Measurements from ENCODE around the gene USP38. TPM values are rescaled to one million over a fixed set of nuclear protein-coding genes. Genes with fewer than 3 reads are reported as not detected.
A peak's percentile ranks its signal among the peaks of the same experiment; 100 is the strongest.

Gene USP38
- polyA plus RNA-seq, 1 of the 3 experiments (the other 2 are of a cell fraction), result 4.3 TPM

DNA sequence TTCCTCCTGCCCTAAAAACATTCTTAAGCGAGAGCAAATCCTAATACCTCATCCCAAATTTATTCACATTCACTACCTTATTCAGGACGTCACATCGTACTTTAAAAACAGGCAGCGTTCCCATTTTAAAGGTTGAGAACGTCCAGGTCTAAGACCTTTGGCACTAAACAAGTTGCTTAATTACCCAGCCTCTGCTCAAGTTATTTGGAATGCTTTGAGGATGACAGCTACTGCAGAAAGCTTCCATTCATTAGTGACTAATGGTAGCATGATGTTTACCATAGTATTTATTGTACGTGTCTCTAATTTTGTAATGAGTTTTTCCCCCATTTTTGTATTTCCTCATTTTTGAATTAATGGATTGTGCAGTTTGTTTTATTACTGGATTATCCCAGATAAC lies 1.5 kb downstream of the USP38 start (continued):
- TF ChIP-seq MXI1 (IDR thresholded peaks at IDR 0.05; ENCODE audit: low read depth, low read length) (no peak), JUND (IDR thresholded peaks at IDR 0.05) (no peak), TEAD4 (IDR thresholded peaks at IDR 0.05; ENCODE audit: borderline replicate concordance, insufficient read depth) (no peak)

DNA sequence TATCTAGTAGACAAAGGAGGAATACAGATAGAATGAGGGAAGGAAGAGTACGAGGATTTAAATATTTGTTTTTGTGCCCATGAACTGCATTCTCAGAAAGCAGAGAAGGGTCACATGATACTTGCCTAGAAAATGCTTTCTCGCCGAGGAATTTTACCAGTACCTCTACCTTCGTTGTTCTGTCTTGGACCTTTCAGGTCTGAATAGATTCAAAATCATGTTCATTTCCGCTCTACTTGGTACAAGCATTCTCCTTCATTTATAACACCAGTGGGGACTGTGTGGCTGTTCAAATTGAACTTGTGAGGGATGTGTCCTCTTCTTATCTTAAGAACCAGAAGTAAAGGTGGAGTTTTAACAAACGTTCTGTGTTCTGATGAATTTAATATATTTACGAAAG lies 1.9 kb downstream of the USP38 start:
- H3K9me3 ChIP-seq, result no peaks in the 10 kb centered on the region
- peak overlapping the region; percentile 95 for H3K4me2 ChIP-seq
- H3K9ac ChIP-seq, result peak overlapping the region; percentile 84; the same call in 1 of the 2 replicates
- H3F3A ChIP-seq (replicated peaks; ENCODE audit: insufficient read depth), result peaks cover 11% of the 10 kb centered on the region
- peaks cover 83% of the 10 kb centered on the region for H3K79me2 ChIP-seq (ENCODE audit: insufficient read depth)
- H3K9me2 ChIP-seq, result no peaks in the 10 kb centered on the region
- DNase-seq, result no peak
- POLR2A ChIA-PET, result no interaction called here
- peaks cover 17 to 25% of the 10 kb centered on the region in 2 experiments; a peak in 3 of 4 replicates for H3K4me1 ChIP-seq (ENCODE audit: control insufficient read depth in 1 of 2, insufficient read depth in 2 of 2, low read depth in 1 of 2, low read length in 1 of 2)
- H3K27ac ChIP-seq (ENCODE audit: low read depth in 2 of 2, low read length in 1 of 2), result peak overlapping the region; percentile 34 to 92; a peak in 2 of 4 replicates
- TF ChIP-seq MEF2A (IDR thresholded peaks at IDR 0.05; ENCODE audit: borderline replicate concordance, low read depth) (no peak), POLR2AphosphoS5 (IDR thresholded peaks at IDR 0.05; ENCODE audit: low read depth, low read length) (no peak), MXI1 (IDR thresholded peaks at IDR 0.05; ENCODE audit: low read depth, low read length) (no peak), TAF1 (IDR thresholded peaks at IDR 0.05; ENCODE audit: borderline replicate concordance, low read depth, low read length) (no peak), FOSL2 (IDR thresholded peaks at IDR 0.05; ENCODE audit: borderline replicate concordance, low read depth) (no peak), FOXM1 (IDR thresholded peaks at IDR 0.05; ENCODE audit: low read depth) (no peak), EP300 (IDR thresholded peaks at IDR 0.05; ENCODE audit: borderline replicate concordance in 1 of 2, low read depth in 1 of 2, low read length in 1 of 2) (no peak), GABPA (IDR thresholded peaks at IDR 0.05; ENCODE audit: low read depth) (no peak), ELF1 (IDR thresholded peaks at IDR 0.05) (no peak)
- TF ChIP-seq, protein P1, sequence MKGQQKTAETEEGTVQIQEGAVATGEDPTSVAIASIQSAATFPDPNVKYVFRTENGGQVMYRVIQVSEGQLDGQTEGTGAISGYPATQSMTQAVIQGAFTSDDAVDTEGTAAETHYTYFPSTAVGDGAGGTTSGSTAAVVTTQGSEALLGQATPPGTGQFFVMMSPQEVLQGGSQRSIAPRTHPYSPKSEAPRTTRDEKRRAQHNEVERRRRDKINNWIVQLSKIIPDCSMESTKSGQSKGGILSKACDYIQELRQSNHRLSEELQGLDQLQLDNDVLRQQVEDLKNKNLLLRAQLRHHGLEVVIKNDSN (IDR thresholded peaks at IDR 0.05; ENCODE audit: borderline replicate concordance, low read depth), result no peak
- CTCF ChIA-PET, result no interaction called here
- H2AFZ ChIP-seq (ENCODE audit: low read depth), result no peak overlapping the region
- H3K27me3 ChIP-seq (ENCODE audit: insufficient read depth), result no peaks in the 10 kb centered on the region
- peaks cover 37% of the 10 kb centered on the region for H4K20me1 ChIP-seq (ENCODE audit: insufficient read depth)
- peak overlapping the region; percentile 90 to 94 for H3K4me3 ChIP-seq (ENCODE audit: low read depth in 2 of 2, low read length in 1 of 2)
- WGBS (ENCODE audit: low lambda C conversion rate), result 5% methylated on average over 7 of the region's 7 CpGs
- H3K36me3 ChIP-seq (replicated peaks in 1 of 2; ENCODE audit: control insufficient read depth in 1 of 2, insufficient read depth in 2 of 2, low read length in 1 of 2), result peaks cover 32 to 38% of the 10 kb centered on the region in 2 experiments

DNA sequence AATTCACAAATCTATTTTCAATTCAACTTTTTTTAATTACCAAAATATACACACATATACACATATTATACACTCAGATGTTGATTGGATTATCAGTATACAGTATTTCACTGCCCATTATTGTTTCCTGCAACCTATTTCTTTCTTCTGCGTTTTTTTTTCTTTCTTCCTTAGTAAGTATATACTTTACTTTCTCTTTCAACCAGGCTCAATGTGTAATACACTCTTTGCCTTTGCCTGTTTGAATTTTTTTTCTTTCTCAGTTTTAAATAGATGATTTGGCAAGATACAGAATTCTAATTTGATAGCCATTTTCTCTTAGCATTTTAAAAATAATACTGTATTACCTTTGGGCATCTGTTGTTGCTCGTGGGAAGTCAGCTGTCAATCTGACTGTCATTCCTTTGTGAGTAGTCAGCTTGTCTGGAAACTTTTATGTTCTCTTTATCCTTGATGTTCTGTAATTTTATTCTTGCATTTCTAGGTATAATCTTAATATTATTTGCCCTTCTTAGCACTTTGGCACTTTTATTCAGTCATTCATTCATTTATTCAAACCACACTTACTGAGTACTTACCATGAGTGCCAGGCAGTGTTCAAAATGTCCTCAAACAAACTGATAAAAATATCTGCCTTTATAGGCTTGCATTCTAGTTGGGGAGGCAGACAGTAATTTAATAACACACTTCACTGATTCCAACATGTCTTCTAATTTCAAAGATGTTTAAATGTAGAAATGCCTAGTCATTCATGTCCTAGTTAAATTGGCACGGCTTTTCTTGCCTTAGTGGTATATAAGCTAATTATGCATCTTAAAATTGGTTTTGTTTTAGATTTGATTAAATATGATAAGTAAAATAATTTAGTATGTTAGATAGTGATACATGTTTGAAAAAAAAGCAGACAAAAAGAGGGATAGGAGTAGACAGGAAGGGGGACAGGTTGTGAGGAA lies 3.7 kb downstream of the USP38 start:
- POLR2A ChIA-PET, result no interaction called here
- TF ChIP-seq MXI1 (IDR thresholded peaks at IDR 0.05; ENCODE audit: low read depth, low read length) (no peak), TAF1 (IDR thresholded peaks at IDR 0.05; ENCODE audit: borderline replicate concordance, low read depth, low read length) (no peak), CHD2 (IDR thresholded peaks at IDR 0.05; ENCODE audit: low read length, partially characterized antibody) (no peak), POLR2AphosphoS5 (IDR thresholded peaks at IDR 0.05; ENCODE audit: low read depth, low read length) (no peak), RCOR1 (IDR thresholded peaks at IDR 0.05; ENCODE audit: low read length) (no peak), SMC3 (IDR thresholded peaks at IDR 0.05; ENCODE audit: low read depth, low read length) (no peak), EZH2phosphoT487 (IDR thresholded peaks at IDR 0.05; ENCODE audit: borderline replicate concordance, low read depth) (no peak), FOSL2 (IDR thresholded peaks at IDR 0.05; ENCODE audit: borderline replicate concordance, low read depth) (no peak), TEAD4 (IDR thresholded peaks at IDR 0.05; ENCODE audit: borderline replicate concordance, insufficient read depth) (no peak), FOXM1 (IDR thresholded peaks at IDR 0.05; ENCODE audit: low read depth) (no peak), TCF12 (IDR thresholded peaks at IDR 0.05) (peak; percentile 40; the same call in 1 of the 2 replicates)
- TF ChIP-seq, protein P2, sequence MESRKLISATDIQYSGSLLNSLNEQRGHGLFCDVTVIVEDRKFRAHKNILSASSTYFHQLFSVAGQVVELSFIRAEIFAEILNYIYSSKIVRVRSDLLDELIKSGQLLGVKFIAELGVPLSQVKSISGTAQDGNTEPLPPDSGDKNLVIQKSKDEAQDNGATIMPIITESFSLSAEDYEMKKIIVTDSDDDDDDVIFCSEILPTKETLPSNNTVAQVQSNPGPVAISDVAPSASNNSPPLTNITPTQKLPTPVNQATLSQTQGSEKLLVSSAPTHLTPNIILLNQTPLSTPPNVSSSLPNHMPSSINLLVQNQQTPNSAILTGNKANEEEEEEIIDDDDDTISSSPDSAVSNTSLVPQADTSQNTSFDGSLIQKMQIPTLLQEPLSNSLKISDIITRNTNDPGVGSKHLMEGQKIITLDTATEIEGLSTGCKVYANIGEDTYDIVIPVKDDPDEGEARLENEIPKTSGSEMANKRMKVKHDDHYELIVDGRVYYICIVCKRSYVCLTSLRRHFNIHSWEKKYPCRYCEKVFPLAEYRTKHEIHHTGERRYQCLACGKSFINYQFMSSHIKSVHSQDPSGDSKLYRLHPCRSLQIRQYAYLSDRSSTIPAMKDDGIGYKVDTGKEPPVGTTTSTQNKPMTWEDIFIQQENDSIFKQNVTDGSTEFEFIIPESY (IDR thresholded peaks at IDR 0.05; ENCODE audit: borderline replicate concordance, low read depth), result no peak
- TF ChIP-seq, protein P3, sequence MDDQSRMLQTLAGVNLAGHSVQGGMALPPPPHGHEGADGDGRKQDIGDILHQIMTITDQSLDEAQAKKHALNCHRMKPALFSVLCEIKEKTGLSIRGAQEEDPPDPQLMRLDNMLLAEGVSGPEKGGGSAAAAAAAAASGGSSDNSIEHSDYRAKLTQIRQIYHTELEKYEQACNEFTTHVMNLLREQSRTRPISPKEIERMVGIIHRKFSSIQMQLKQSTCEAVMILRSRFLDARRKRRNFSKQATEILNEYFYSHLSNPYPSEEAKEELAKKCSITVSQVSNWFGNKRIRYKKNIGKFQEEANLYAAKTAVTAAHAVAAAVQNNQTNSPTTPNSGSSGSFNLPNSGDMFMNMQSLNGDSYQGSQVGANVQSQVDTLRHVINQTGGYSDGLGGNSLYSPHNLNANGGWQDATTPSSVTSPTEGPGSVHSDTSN (IDR thresholded peaks at IDR 0.05), result peak; percentile 71
- TF ChIP-seq, protein P1 (IDR thresholded peaks at IDR 0.05; ENCODE audit: borderline replicate concordance, low read depth), result no peak

More for the DNA sequence above, 3.7 kb downstream of the USP38 start:
- peak overlapping the region in 1 of 2 experiments; percentile 30; a peak in 3 of 4 replicates for H3K27ac ChIP-seq (ENCODE audit: low read depth in 2 of 2, low read length in 1 of 2)
- H3K9me3 ChIP-seq, result no peaks in the 10 kb centered on the region
- H4K20me1 ChIP-seq (ENCODE audit: insufficient read depth), result peaks cover 37% of the 10 kb centered on the region
- 26% methylated on average over 3 of the region's 3 CpGs for WGBS (ENCODE audit: low lambda C conversion rate)
- CTCF ChIA-PET, result no interaction called here
- no peaks in the 10 kb centered on the region for H3K27me3 ChIP-seq (ENCODE audit: insufficient read depth)
- no peak for DNase-seq
- H3K4me3 ChIP-seq (ENCODE audit: low read depth in 2 of 2, low read length in 1 of 2), result peak overlapping the region; percentile 90 to 94
- H3K36me3 ChIP-seq (replicated peaks in 1 of 2; ENCODE audit: control insufficient read depth in 1 of 2, insufficient read depth in 2 of 2, low read length in 1 of 2), result peaks cover 47 to 54% of the 10 kb centered on the region in 2 experiments
- peaks cover 80% of the 10 kb centered on the region for H3K79me2 ChIP-seq (ENCODE audit: insufficient read depth)
- H2AFZ ChIP-seq (ENCODE audit: low read depth), result no peak overlapping the region
- peak overlapping the region; percentile 95 for H3K4me2 ChIP-seq
- peaks cover 11% of the 10 kb centered on the region for H3F3A ChIP-seq (replicated peaks; ENCODE audit: insufficient read depth)
- peak overlapping the region; percentile 84; the same call in 1 of the 2 replicates for H3K9ac ChIP-seq
- H3K4me1 ChIP-seq (ENCODE audit: control insufficient read depth in 1 of 2, insufficient read depth in 2 of 2, low read depth in 1 of 2, low read length in 1 of 2), result peaks cover 15 to 17% of the 10 kb centered on the region in 2 experiments; a peak in 3 of 4 replicates
- no peaks in the 10 kb centered on the region for H3K9me2 ChIP-seq

All from SK-N-SH (cell line).